Testis (tissue), 2 donors: Measurements from ENCODE around the gene LRP1B.

Experiments
- CTCF ChIP-seq, 3 experiments: fragments of 450-650 bp in 2 of 3; fragments of 200-600 bp in 1 of 3; sonication (generic) in 1 of 3; IDR thresholded peaks; one replicate each; pipeline ENCODE4 v1.5.1; 2016 to 2019; ENCODE audit warnings: antibody characterized with exemption in 3 of 3, mild to moderate bottlenecking in 2 of 3, moderate library complexity in 1 of 3
- POLR2A ChIP-seq: fragments of 450-650 bp; IDR thresholded peaks from one replicate; pipeline ENCODE4 v1.6.1; 2017; ENCODE audit warnings: antibody characterized with exemption, mild to moderate bottlenecking, moderate library complexity

GRCh38 chr2:141805302-141805701 is 325.5 kb downstream of the LRP1B start:
- no peak for TF ChIP-seq CTCF (IDR thresholded peaks at IDR 0.05)
- no peak for TF ChIP-seq POLR2A
